ENCODE measurements around the gene CLCA2.

Gene CLCA2

GRCh38 chr1:86478416-86479156 is 54.6 kb downstream of the CLCA2 start:
- DNase-seq (ENCODE audit: low read depth in 1 of 2, low spot score in 1 of 2) = no peak
- TF ChIP-seq REST (IDR thresholded peaks at IDR 0.05; ENCODE audit: insufficient replicate concordance, low read depth) = no peak
- no peak for TF ChIP-seq GABPA (IDR thresholded peaks at IDR 0.05; ENCODE audit: low read depth)
- no peak for TF ChIP-seq POLR2AphosphoS5 (IDR thresholded peaks at IDR 0.05; ENCODE audit: low read depth)
- TF ChIP-seq SPI1 (IDR thresholded peaks at IDR 0.05; ENCODE audit: borderline replicate concordance, low read depth) = no peak
- TF ChIP-seq CTCF (IDR thresholded peaks at IDR 0.05; ENCODE audit: insufficient read depth, low read length) = no peak
- no peak overlapping the region for H3K4me3 ChIP-seq (replicated peaks; ENCODE audit: insufficient read depth, low read length)

GRCh38 chr1:86481966-86482365 is 58.0 kb downstream of the CLCA2 start:
- H3K4me3 ChIP-seq (replicated peaks; ENCODE audit: insufficient read depth, low read length) = no peak overlapping the region
- TF ChIP-seq POLR2AphosphoS5 (IDR thresholded peaks at IDR 0.05; ENCODE audit: low read depth) (no peak), CTCF (IDR thresholded peaks at IDR 0.05; ENCODE audit: insufficient read depth, low read length) (no peak), REST (IDR thresholded peaks at IDR 0.05; ENCODE audit: insufficient replicate concordance, low read depth) (no peak), GABPA (IDR thresholded peaks at IDR 0.05; ENCODE audit: low read depth) (no peak), SPI1 (IDR thresholded peaks at IDR 0.05; ENCODE audit: borderline replicate concordance, low read depth) (no peak)
- H3K27ac ChIP-seq (replicated peaks) = no peak overlapping the region
- no peaks in the 10 kb centered on the region for H3K27me3 ChIP-seq (ENCODE audit: insufficient read depth, poor library complexity, severe bottlenecking)
- no peak for DNase-seq (ENCODE audit: low read depth in 1 of 2, low spot score in 1 of 2)

More at GRCh38 chr1:86478416-86479156, 54.6 kb downstream of the CLCA2 start:
- H3K27ac ChIP-seq (replicated peaks) = no peak overlapping the region
- H3K27me3 ChIP-seq (ENCODE audit: insufficient read depth, poor library complexity, severe bottlenecking) = no peaks in the 10 kb centered on the region

GRCh38 chr1:86487131-86487810 is 63.3 kb downstream of the CLCA2 start:
- DNase-seq (ENCODE audit: low read depth in 1 of 2, low spot score in 1 of 2) = no peak
- Histone ChIP-seq H3K27ac (replicated peaks) (no peak overlapping the region), H3K27me3 (ENCODE audit: insufficient read depth, poor library complexity, severe bottlenecking) (peaks cover 3% of the 10 kb centered on the region), H3K4me3 (replicated peaks; ENCODE audit: insufficient read depth, low read length) (no peak overlapping the region)
- TF ChIP-seq CTCF (IDR thresholded peaks at IDR 0.05; ENCODE audit: insufficient read depth, low read length) = no peak
- no peak for TF ChIP-seq REST (IDR thresholded peaks at IDR 0.05; ENCODE audit: insufficient replicate concordance, low read depth)
- TF ChIP-seq GABPA (IDR thresholded peaks at IDR 0.05; ENCODE audit: low read depth) = no peak
- no peak for TF ChIP-seq POLR2AphosphoS5 (IDR thresholded peaks at IDR 0.05; ENCODE audit: low read depth)
- no peak for TF ChIP-seq SPI1 (IDR thresholded peaks at IDR 0.05; ENCODE audit: borderline replicate concordance, low read depth)

All from HL-60 (cell line).